ACC112 (cell line): ENCODE data around the gene SYNDIG1.

Source experiments
- H2AFZ ChIP-seq: fragments of 200-600 bp; sonication (generic); one replicate; pipeline ENCODE4 v1.6.0; 2017; ENCODE audit warnings: antibody characterized with exemption, low read length; ENCODE audit not compliant: unreplicated experiment
- H3K27ac ChIP-seq: fragments of 200-600 bp; sonication (generic); 2 replicates; pipeline ENCODE4 v1.5.1; 2014; ENCODE audit warnings: low read depth, mild to moderate bottlenecking, antibody characterized with exemption, low read length, moderate library complexity
- H3K27me3 ChIP-seq: fragments of 200-600 bp; sonication (generic); 2 replicates; pipeline ENCODE4 v1.6.1; 2014; ENCODE audit warnings: mild to moderate bottlenecking, antibody characterized with exemption, low read length, moderate library complexity, mixed read lengths; ENCODE audit not compliant: insufficient read depth
- H3K36me3 ChIP-seq: fragments of 200-600 bp; sonication (generic); 2 replicates; pipeline ENCODE4 v1.6.1; 2016; ENCODE audit warnings: mild to moderate bottlenecking, antibody characterized with exemption, low read length, moderate library complexity, mixed read lengths; ENCODE audit not compliant: insufficient read depth
- H3K4me1 ChIP-seq: fragments of 200-600 bp; sonication (generic); one replicate; pipeline ENCODE4 v1.6.1; 2016; ENCODE audit warnings: low read length, mixed read lengths; ENCODE audit not compliant: insufficient read depth, unreplicated experiment, control insufficient read depth
- H3K4me3 ChIP-seq: fragments of 200-600 bp; sonication (generic); 2 replicates; pipeline ENCODE4 v1.5.1; 2014; ENCODE audit warnings: mild to moderate bottlenecking, low read depth, low read length
- H3K79me2 ChIP-seq: fragments of 200-600 bp; sonication (generic); one replicate; pipeline ENCODE4 v1.6.0; 2016; ENCODE audit warnings: low read length; ENCODE audit not compliant: control insufficient read depth, unreplicated experiment, insufficient read depth

Gene SYNDIG1

DNA sequence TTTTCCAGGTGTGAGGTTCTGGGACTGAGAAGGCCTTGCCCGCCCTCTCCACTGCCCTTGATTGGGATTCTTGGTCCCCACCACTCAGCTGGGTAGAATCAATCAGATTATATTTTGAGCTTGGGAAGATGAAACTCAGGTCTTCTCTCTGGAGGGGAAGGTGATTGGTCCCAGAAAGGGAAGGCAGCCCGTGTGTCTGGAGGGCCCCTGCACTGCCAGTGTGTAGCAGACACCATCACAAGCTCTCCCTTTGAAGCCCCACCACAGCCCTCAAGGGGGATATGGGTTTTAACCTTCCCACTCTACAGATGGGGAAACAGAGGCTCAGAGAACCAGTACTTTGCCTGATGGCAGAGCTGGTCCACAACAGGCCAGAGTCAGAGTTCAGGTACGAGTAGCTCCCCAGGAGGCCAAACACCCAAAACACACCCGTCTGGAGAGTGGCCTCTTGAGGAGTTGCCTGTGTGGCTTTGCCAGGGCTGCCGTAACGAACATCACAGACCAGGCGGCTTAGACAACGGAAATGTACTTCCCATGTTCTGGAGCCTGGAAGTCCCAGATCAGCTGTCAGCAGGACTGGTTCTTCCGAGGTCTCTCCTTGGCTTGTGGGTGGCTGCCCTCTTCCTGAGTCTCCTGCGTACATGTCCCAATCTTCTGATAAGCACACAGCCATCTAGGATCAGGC lies 205.6 kb downstream of the SYNDIG1 start:
- H3K36me3 ChIP-seq: no peaks in the 10 kb centered on the region
- no peaks in the 10 kb centered on the region for H3K27me3 ChIP-seq
- no peaks in the 10 kb centered on the region for H3K79me2 ChIP-seq
- no peak overlapping the region for H2AFZ ChIP-seq
- no peak overlapping the region for H3K4me3 ChIP-seq
- no peak overlapping the region for H3K27ac ChIP-seq
- peaks cover 21% of the 10 kb centered on the region for H3K4me1 ChIP-seq

DNA sequence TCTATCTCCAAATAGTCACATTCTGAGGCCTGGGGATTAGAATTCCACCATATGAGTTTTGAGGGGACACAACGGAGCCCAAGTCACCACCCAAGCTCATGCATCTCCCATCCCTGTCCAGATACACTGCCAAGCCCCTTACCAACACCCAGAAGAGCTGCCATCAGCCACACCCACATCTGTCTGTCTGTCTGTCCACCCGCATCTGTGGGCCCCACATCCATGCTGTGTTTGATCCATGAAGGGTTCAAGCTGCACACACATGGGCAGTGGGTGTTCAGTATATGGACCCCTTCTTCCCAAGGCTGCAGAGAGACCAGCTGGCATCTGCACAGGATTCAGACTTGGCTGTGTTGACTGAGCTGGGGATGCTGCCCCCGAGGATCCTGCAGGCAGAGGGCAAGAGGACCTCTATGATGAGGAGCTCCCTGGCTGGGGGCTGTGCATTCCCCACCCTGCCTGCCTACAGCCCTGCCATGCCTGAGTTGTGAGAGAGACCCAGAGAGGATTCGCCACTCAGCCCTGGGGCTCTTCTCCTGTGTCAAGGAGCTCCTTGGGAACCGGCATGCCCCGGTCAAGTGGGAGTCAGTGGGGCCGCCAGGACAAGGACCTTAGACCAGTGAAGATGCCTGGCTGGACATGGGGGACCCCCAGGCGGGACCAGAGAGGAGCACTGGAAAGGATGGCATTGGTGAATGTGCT lies 206.4 kb downstream of the SYNDIG1 start:
- Histone ChIP-seq H3K79me2 (no peaks in the 10 kb centered on the region), H3K27me3 (no peaks in the 10 kb centered on the region), H3K4me3 (no peak overlapping the region), H3K36me3 (no peaks in the 10 kb centered on the region), H2AFZ (no peak overlapping the region), H3K27ac (no peak overlapping the region), H3K4me1 (peaks cover 21% of the 10 kb centered on the region)

DNA sequence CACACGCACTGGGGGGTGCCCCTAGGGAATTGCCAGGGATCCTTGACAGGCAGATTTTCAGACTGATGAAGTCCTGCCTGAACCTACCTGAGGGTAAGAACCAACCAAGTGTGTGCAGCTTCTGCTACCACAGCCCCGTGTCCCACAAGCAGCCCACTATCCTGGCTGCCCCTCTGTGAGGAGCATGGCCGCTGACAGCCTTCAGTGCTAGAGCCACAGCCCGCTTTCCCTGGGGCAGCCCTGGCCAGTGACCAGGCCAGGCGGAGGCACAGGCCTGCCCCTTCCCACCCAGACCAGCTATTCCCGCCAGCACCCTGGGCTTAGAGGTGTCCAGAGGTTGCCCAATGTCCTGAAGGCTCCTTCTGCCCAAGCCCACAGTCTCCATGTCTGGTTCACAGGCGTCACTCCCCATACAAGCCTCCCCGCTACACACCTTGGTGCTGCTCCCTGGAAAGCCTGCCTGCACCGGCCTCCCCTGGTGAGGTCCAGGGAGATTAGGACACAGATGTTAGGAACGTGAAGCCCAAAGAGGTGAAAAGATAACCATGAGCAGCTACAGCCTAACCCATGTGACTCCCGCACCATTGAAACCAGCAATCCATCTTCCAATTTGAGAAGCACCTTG lies 207.0 kb downstream of the SYNDIG1 start:
- Histone ChIP-seq H2AFZ (no peak overlapping the region), H3K36me3 (no peaks in the 10 kb centered on the region), H3K27me3 (no peaks in the 10 kb centered on the region), H3K27ac (no peak overlapping the region), H3K4me3 (no peak overlapping the region), H3K4me1 (peaks cover 21% of the 10 kb centered on the region), H3K79me2 (no peaks in the 10 kb centered on the region)

DNA sequence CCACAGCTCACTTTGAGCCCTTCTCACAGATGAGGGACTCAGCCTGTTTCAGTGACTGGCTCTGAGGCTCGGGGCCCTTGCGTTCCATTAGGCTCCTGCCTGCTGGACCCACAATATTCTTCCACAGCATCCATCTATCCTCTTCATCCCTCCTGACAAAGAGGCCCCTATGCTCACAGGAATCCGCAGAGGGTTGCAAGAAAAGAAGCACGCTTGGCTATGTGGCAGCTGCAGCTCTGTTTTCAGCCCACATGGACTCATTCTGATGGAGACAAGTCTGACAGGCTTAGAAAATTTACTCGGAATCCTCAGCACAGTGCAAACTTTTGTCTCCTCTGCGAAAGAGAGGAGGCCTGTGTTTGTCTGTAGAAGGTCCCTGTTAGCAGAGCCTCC lies 207.5 kb downstream of the SYNDIG1 start:
- H2AFZ ChIP-seq: no peak overlapping the region
- H3K27me3 ChIP-seq: no peaks in the 10 kb centered on the region
- no peak overlapping the region for H3K27ac ChIP-seq
- H3K36me3 ChIP-seq: no peaks in the 10 kb centered on the region
- no peak overlapping the region for H3K4me3 ChIP-seq
- no peaks in the 10 kb centered on the region for H3K79me2 ChIP-seq
- H3K4me1 ChIP-seq: peaks cover 21% of the 10 kb centered on the region

DNA sequence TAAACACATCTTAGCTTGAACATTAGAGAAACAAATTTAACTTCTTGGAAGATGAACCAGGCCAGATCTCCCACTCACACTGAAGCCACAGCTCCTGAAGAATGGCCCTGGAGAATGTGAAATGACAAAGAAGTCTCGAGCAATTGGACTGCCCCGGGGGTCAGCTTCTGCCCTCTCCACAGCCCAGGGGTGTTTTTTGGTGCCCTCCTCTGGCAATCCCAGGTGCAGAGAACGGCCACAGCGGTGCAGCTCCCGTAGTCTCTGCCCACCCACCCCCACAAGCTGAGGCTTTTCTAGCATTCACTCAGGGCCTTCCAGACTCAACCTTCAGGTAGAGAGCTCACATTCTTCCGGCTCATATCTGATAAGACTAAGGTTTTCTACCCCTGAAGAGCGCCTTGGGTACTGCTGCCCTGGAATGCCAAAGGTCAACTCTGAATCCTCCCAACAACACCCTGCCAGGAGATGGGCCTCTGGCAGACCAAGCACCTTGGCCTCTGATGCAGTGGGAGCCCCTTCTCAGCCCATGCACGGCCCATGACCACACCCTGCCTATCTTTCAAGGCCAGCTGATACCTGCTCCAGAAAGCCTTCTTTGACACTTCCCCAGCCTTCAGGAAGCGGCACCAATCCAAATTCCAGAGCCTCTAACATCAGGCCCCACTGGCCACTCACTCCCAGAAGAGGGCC lies 208.3 kb downstream of the SYNDIG1 start:
- H2AFZ ChIP-seq: no peak overlapping the region
- H3K27me3 ChIP-seq: no peaks in the 10 kb centered on the region
- no peak overlapping the region for H3K4me3 ChIP-seq
- H3K79me2 ChIP-seq: no peaks in the 10 kb centered on the region
- H3K27ac ChIP-seq: no peak overlapping the region
- peaks cover 14% of the 10 kb centered on the region for H3K4me1 ChIP-seq
- no peaks in the 10 kb centered on the region for H3K36me3 ChIP-seq

DNA sequence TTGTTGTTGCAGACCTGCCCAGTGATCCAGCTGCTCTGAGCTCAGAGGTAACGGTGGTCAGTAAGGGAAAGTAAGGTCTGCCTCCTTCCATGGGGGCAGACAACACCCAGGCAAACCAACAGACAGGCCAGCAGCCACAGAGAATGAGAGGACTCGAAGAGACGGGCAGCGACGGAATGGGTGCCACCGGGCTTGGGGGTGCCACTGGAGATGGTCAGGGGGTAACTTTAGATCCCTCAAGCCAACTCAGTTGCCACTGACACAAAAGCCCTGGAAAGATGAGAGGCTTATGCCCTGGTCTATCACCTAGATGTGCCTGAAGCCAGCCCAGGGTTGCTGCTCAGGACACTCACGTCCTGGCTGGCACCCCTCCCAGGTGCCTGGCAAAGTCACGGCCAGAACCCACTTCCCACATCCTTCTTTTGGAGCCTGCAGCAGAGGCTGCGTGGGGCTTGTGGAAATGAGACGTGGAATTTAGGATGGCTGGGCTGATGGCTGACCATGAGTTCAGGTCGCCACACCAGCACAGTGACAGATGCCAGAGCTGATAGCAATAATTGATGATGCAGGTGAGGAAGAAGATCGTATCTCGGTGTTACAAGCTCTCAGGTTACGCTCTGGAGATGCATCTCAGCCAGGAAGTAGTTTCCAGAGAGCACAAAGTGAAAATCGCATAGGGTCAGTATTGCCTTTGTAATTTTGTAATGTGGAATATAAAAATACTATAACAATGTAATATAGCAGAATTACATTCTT lies 209.1 kb downstream of the SYNDIG1 start:
- Histone ChIP-seq H3K36me3 (no peaks in the 10 kb centered on the region), H3K4me1 (peaks cover 7% of the 10 kb centered on the region), H3K27me3 (no peaks in the 10 kb centered on the region), H3K27ac (no peak overlapping the region), H2AFZ (no peak overlapping the region), H3K79me2 (no peaks in the 10 kb centered on the region), H3K4me3 (no peak overlapping the region)

DNA sequence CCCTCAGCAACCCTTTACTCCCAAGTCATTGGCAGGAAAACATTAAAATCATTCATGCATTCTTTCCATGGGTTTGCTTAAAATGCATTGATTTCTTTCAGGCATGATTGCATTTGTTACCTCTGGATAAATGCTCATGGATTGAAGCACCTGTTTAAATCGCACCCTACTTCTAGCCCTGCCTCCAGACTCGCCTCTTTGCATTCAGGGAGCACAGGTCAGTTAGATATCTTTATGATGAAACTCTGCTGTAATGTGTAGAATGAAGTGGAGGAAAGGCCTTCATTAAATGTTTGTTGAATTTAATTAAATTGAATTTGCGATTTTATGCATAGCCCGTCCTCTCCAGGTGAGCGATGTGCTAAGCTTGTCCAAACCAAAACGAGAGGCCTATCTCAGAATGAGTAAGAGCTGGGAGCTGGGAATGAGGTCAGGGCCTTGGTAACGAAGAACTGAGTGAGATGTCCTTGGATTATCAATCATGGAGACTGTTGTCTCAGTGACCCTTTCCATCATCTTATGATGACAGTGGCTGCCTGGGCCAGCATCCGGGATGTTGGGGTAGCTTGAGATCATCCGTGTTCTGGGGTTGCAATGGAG lies 210.1 kb downstream of the SYNDIG1 start:
- Histone ChIP-seq H3K4me3 (no peak overlapping the region), H3K36me3 (no peaks in the 10 kb centered on the region), H3K27ac (no peak overlapping the region), H3K4me1 (no peaks in the 10 kb centered on the region), H2AFZ (no peak overlapping the region), H3K27me3 (no peaks in the 10 kb centered on the region), H3K79me2 (no peaks in the 10 kb centered on the region)

DNA sequence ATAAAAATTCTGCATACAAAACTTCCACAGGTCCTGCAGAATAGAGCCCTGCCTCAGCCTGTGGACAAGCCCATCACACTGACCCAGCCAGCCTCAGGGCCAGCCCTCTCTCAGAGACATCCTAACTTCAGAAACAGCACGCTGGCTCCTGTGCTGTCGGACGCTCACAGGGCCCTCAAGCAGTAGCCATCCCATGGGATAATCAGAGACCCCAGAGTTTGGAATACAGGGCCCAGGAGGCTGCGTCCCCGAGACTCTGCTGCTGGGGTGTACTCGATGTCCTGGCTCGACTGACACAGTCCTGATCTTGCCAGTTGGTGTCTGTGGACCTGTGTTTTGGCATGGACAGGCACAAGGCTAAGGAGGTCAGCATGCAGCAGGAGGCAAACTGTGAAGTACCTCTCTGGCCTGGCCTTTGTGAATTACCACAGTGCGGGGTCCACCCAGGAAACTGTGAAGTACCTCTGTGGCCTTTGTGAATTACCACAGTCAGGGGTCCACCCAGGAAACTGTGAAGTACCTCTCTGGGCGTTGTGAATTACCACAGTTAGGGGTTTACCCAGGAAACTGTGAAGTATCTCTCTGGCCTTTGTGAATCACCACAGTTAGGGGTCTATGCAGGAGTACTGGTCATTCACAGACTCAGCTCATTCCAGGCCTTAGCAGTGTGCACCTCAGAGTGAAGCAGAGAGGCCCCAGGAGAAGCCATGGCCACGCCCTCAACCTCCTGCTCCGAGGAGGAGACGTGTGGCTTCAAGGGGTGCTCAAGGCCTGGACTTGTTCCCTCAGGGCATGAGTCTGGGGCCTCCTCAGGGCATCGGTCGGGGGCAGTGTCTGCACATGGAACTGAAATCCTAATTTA lies 212.4 kb downstream of the SYNDIG1 start:
- H2AFZ ChIP-seq: no peak overlapping the region
- H3K4me3 ChIP-seq: no peak overlapping the region
- H3K27me3 ChIP-seq: no peaks in the 10 kb centered on the region
- no peak overlapping the region for H3K27ac ChIP-seq
- no peaks in the 10 kb centered on the region for H3K36me3 ChIP-seq
- H3K79me2 ChIP-seq: no peaks in the 10 kb centered on the region
- H3K4me1 ChIP-seq: no peaks in the 10 kb centered on the region

DNA sequence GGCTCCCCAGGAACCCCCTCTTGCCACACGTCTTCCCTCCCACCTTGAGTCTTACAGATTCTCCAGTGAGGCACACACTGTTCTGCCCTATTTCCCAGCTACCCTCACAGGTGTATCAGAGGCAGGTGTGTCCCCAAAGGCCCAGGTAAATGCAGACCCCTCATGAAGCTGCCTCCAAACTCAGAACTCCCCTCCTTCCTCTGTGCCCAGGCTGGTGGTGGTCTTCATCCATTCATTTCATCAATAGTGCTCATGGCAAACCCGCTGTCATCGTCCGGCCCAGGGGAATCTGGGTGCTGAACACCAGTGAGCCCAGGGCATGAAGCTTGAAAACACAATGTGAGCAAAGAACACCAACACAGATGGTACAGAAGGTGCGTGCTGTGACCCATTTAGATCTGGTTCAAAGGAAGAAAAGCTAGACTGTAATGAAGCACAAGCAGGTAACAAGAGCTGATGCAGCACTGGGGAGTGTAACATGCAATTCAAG lies 213.1 kb downstream of the SYNDIG1 start:
- Histone ChIP-seq H3K79me2 (no peaks in the 10 kb centered on the region), H3K4me1 (no peaks in the 10 kb centered on the region), H2AFZ (no peak overlapping the region), H3K4me3 (no peak overlapping the region), H3K27ac (no peak overlapping the region), H3K36me3 (no peaks in the 10 kb centered on the region), H3K27me3 (no peaks in the 10 kb centered on the region)
